Measurements from ENCODE around the gene LIMS3. TPM values are rescaled to one million over a fixed set of nuclear protein-coding genes. Genes with fewer than 3 reads are reported as not detected.
"Not testable (repeated sequence)": the region's sequence is repeated elsewhere in the genome, so short reads cannot be mapped to it uniquely, and the experiment has no call there.

The LIMS3 gene, protein sequence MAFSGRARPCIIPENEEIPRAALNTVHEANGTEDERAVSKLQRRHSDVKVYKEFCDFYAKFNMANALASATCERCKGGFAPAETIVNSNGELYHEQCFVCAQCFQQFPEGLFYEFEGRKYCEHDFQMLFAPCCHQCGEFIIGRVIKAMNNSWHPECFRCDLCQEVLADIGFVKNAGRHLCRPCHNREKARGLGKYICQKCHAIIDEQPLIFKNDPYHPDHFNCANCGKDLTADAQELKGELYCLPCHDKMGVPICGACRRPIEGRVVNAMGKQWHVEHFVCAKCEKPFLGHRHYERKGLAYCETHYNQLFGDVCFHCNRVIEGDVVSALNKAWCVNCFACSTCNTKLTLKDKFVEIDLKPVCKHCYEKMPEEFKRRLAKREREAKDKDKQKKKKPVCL
- total RNA-seq = 1 to 10 TPM; 1.3 to 1.9 TPM
- long read RNA-seq = 0 reads

GRCh38 chr2:109898462-109899336 is at the start of gene LIMS3:
TSS of gene LIMS3 (plus strand) at chr2:109898688. CDS start at chr2:109898729, 41 bp downstream.
- ATAC-seq = peak; percentile 42
- intact Hi-C loops (cut with DNase I, micrococcal nuclease); DNase-seq: not testable (repeated sequence)

DNA sequence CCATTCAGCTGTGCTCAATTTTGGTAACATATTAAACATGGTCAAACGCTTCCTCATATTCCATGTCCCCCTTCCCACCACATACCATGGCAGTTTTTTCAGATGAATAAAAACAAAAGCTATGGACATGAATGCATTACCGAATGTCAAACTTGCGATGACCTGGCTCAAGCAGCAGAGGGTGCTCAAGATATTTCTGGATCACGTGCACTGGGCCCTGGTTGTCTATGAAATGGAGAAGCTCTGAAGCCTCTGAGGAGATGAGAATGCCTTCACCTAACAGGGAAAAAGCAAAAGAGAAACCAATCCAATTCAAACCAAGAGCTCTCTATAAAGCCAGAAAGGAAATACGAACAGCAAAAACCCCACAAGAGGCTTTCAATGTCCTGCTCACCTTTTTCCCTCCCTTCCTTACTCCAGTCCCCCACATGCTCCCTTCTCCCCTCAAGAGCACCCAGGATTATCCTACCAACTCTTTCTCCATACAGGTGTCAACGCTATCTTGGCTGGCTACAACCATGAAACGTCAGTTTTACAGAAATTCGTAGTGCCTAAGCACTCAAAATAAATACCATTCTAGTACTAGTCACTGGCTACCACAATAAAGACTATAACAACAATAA is 27.2 kb upstream of the LIMS3 start:
- intact Hi-C loops (cut with DNase I, micrococcal nuclease); DNase-seq: not testable (repeated sequence)
- peak; percentile 89 for ATAC-seq

DNA sequence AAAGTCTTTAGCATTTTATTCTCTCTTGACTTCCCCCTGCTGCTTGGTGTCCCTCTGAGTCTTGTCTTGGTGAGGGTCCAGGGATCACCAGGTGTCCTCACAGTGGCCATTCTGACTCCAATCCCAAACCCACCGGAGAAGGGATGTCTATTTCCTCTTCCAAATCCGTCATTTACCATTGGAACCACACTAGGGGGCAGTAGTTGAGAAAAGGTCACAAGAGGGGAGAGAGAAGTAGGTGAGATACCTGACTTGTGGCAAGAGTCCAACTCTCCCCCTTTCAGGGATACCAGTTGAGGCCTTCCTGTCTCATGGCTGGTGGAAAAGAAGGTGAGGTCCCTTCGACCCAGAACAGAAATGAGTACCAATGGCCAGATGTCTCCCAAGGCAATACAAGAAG is 21.9 kb upstream of the LIMS3 start:
- ATAC-seq; intact Hi-C loops (cut with DNase I, micrococcal nuclease); DNase-seq: not testable (repeated sequence)

- ATAC-seq; DNase-seq; intact Hi-C loops (cut with DNase I, micrococcal nuclease): not testable (repeated sequence)
These were observed 16.4 kb upstream of the LIMS3 start for GRCh38 chr2:109882112-109882511.

GRCh38 chr2:109888414-109888813 is 10.1 kb upstream of the LIMS3 start:
- intact Hi-C loops (cut with DNase I, micrococcal nuclease); DNase-seq; ATAC-seq: not testable (repeated sequence)

DNA sequence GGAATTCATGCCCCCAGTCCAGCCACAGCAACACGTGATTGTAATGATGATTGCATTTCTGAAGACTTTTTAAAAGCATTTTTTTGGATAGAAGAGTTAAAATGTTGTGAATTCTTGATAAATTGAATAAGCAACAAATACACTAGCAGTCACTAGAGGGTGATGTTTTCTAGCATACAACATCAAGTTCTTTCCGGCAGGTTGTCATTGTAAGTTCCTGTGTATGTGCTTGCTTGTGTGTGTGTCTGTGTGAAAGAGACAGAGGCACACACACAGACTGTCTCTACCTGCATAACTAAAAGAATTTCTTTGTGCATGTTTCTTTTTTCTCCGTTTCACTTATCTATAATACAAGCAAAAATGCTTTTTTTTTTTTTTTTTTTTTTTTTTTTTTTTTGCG is 8.6 kb upstream of the LIMS3 start:
- intact Hi-C loops (cut with DNase I, micrococcal nuclease); DNase-seq: not testable (repeated sequence)
- peak; percentile 71 for ATAC-seq

GRCh38 chr2:109891024-109891423 is 7.5 kb upstream of the LIMS3 start:
- ATAC-seq; intact Hi-C loops (cut with DNase I, micrococcal nuclease): not testable (repeated sequence)

DNA sequence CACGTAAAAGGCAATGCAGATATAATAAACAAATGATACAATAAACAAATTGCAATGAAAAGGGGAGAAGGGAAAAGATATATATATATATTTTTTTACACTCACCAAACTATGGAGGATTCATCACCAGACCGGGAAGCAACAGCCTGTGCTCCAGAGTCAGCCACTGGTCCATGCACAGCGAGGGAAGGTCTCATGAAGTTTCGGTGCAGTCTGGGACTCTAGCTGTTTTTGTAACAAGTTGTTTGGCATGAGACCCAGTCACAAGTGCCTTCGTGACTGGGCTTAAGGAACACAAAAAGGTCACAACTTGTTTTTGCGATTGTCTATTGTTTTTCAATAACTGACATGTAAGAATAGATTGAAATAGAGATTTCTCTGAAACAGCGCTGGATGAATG is 4.8 kb upstream of the LIMS3 start:
- ATAC-seq; DNase-seq; intact Hi-C loops (cut with DNase I, micrococcal nuclease): not testable (repeated sequence)

More at GRCh38 chr2:109891024-109891423, 7.5 kb upstream of the LIMS3 start:
- DNase-seq = not testable (repeated sequence)

GRCh38 chr2:109894141-109894540 is 4.3 kb upstream of the LIMS3 start:
- intact Hi-C loops (cut with DNase I, micrococcal nuclease); DNase-seq; ATAC-seq: not testable (repeated sequence)

- intact Hi-C loops (cut with DNase I, micrococcal nuclease); ATAC-seq; DNase-seq: not testable (repeated sequence)
These were observed 3.2 kb upstream of the LIMS3 start for GRCh38 chr2:109895090-109895869.

GRCh38 chr2:109896212-109896611 is 2.3 kb upstream of the LIMS3 start:
- intact Hi-C loops (cut with DNase I, micrococcal nuclease); DNase-seq; ATAC-seq: not testable (repeated sequence)

GRCh38 chr2:109897769-109898461 is 573 bp upstream of the LIMS3 start:
- ATAC-seq; intact Hi-C loops (cut with DNase I, micrococcal nuclease): not testable (repeated sequence)

GRCh38 chr2:109905796-109906195 is 7.3 kb downstream of the LIMS3 start:
- DNase-seq; intact Hi-C loops (cut with DNase I, micrococcal nuclease); ATAC-seq: not testable (repeated sequence)

More at GRCh38 chr2:109897769-109898461, 573 bp upstream of the LIMS3 start:
- DNase-seq = not testable (repeated sequence)

DNA sequence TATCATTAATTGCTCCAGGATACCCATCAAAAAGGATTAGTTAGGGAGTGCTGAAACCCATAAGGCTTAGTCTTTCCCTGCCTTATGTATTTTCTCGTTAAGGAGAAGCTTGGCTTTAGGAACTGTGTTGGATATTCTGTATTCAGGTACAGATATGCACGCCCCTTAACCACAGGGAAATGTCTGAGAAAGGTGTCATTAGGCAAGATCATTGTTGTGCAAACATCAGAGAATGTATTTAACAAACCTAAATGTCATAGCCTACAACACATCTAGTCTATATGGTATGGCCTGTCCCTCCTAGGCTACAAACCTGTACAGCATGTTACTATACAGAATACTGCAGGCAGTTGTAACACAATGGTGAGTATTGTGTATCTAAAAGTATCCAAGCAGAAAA is 10.1 kb downstream of the LIMS3 start:
- ATAC-seq; DNase-seq; intact Hi-C loops (cut with DNase I, micrococcal nuclease): not testable (repeated sequence)

DNA sequence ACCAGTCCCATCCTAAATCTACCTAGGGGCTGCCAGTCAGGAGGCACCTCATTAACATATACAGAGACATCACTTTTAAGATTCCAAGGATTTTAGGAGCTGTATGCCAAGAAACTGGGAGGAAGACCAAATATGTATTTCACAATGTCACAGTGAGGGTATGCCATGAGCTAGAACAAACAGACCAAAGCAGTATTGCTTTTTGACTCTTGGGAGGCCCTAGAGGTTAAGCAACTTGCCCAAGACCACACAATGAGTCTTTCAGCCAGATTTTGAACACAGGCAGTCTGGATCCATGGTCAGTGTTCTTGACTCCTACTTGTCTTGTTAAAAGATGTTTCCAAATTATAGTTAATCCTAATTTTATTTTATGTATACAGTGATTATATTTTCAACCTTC is 12.3 kb downstream of the LIMS3 start:
- ATAC-seq; intact Hi-C loops (cut with DNase I, micrococcal nuclease); DNase-seq: not testable (repeated sequence)

GRCh38 chr2:109913911-109914310 is 15.4 kb downstream of the LIMS3 start:
- ATAC-seq; intact Hi-C loops (cut with DNase I, micrococcal nuclease); DNase-seq: not testable (repeated sequence)

GRCh38 chr2:109914552-109914951 is 16.1 kb downstream of the LIMS3 start:
- DNase-seq; ATAC-seq; intact Hi-C loops (cut with DNase I, micrococcal nuclease): not testable (repeated sequence)
